ENCODE data around the gene MAPKAPK3.

MAPKAPK3 gene

GRCh38 chr3:50609071-50609762 is 7.7 kb upstream of the MAPKAPK3 start:
- no peak for DNase-seq (ENCODE audit: low read depth in 2 of 2)

- DNase-seq (ENCODE audit: low read depth in 2 of 2), result no peak
Measured at GRCh38 chr3:50609763-50610085, 7.2 kb upstream of the MAPKAPK3 start.

- DNase-seq (ENCODE audit: low read depth in 2 of 2), result no peak
Measured at GRCh38 chr3:50610181-50610971, 6.6 kb upstream of the MAPKAPK3 start.

GRCh38 chr3:50610992-50611463 is 5.9 kb upstream of the MAPKAPK3 start:
- no peak for DNase-seq (ENCODE audit: low read depth in 2 of 2)

- peak; percentile 91 to 92 for DNase-seq (ENCODE audit: low read depth in 2 of 2)
Measured at GRCh38 chr3:50611464-50612233, 5.3 kb upstream of the MAPKAPK3 start, which contains the start of gene CISH. Gene CISH (minus strand): TSS chr3:50611774. CDS start chr3:50611650, 124 bp downstream.

- no peak for DNase-seq (ENCODE audit: low read depth in 2 of 2)
Measured at GRCh38 chr3:50612234-50612882, 4.6 kb upstream of the MAPKAPK3 start.

- no peak for DNase-seq (ENCODE audit: low read depth in 2 of 2)
Measured at GRCh38 chr3:50612970-50613846, 3.7 kb upstream of the MAPKAPK3 start.

- DNase-seq (ENCODE audit: low read depth in 2 of 2), result no peak
Measured at GRCh38 chr3:50615190-50615589, 1.8 kb upstream of the MAPKAPK3 start.

GRCh38 chr3:50616003-50616769 is 765 bp upstream of the MAPKAPK3 start:
- peak in 1 of 2 experiments; percentile 50 for DNase-seq (ENCODE audit: low read depth in 2 of 2)

- DNase-seq (ENCODE audit: low read depth in 2 of 2), result peak; percentile 81 to 82
Measured at GRCh38 chr3:50616770-50617095, 218 bp upstream of the MAPKAPK3 start.

- no peak for DNase-seq (ENCODE audit: low read depth in 2 of 2)
Measured at GRCh38 chr3:50617911-50618481, 1.0 kb downstream of the MAPKAPK3 start.

GRCh38 chr3:50620420-50620819 is 3.5 kb downstream of the MAPKAPK3 start:
- no peak for DNase-seq (ENCODE audit: low read depth in 2 of 2)

GRCh38 chr3:50620820-50621219 is 3.9 kb downstream of the MAPKAPK3 start:
- DNase-seq (ENCODE audit: low read depth in 2 of 2), result no peak

GRCh38 chr3:50622881-50623280 is 5.9 kb downstream of the MAPKAPK3 start:
- DNase-seq (ENCODE audit: low read depth in 2 of 2), result no peak

GRCh38 chr3:50623840-50624474 is 7.0 kb downstream of the MAPKAPK3 start:
- DNase-seq (ENCODE audit: low read depth in 2 of 2), result no peak

- DNase-seq (ENCODE audit: low read depth in 2 of 2), result no peak
Measured at GRCh38 chr3:50624634-50625033, 7.7 kb downstream of the MAPKAPK3 start.

GRCh38 chr3:50625231-50626182 is 8.6 kb downstream of the MAPKAPK3 start:
- no peak for DNase-seq (ENCODE audit: low read depth in 2 of 2)

- DNase-seq (ENCODE audit: low read depth in 2 of 2), result no peak
Measured at GRCh38 chr3:50626401-50626800, 9.4 kb downstream of the MAPKAPK3 start.
